ENCODE measurements around the gene TUBA8. TPM values are rescaled to one million over a fixed set of nuclear protein-coding genes. Genes with fewer than 3 reads are reported as not detected.
"Not testable (repeated sequence)": the region's sequence is repeated elsewhere in the genome, so short reads cannot be mapped to it uniquely, and the experiment has no call there.

The TUBA8 gene
- total RNA-seq, 1 experiment from 2014 or later, result 0.42 TPM

- H3K4me1 ChIP-seq (replicated peaks), result peaks cover 15% of the 10 kb centered on the region
- not testable (repeated sequence) for DNase-seq (ENCODE audit: low read depth in 1 of 2, low spot score in 2 of 2); H3K27me3 ChIP-seq (replicated peaks)
Observed at GRCh38 chr22:18105981-18106380, 4.6 kb upstream of the TUBA8 start.

DNA sequence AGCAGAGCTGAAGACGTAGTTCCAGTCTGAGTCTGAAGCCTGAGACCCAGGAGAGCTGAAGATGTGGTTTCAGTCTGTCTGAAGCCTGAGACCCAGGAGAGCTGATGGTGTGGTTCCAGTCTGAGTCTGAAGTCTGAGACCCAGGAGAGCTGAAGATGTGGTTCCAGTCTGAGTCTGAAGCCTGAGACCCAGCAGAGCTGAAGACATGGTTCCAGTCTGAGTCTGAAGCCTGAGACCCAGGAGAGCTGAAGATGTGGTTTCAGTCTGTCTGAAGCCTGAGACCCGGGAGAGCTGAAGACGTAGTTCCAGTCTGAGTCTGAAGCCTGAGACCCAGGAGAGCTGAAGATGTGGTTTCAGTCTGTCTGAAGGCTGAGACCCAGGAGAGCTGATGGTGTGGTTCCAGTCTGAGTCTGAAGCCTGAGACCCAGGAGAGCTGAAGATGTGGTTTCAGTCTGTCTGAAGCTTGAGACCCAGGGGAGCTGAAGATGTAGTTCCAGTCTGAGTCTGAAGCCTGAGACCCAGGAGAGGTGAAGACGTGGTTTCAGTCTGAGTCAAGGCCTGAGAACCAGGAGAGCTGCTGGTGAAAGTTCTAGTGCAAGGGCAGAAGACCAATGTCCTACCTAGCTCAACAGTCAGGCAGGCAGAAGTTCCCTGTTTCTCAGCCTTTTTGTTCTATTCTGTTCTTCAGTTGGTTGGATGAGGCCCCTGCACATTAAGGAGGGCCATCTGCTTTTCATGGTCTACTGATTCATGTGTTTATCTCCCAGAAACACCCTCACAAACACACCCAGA is 3.9 kb upstream of the TUBA8 start:
- not testable (repeated sequence) for DNase-seq (ENCODE audit: low read depth in 1 of 2, low spot score in 2 of 2); H3K36me3 ChIP-seq; H3K27ac ChIP-seq; H3K4me3 ChIP-seq; H3K9me3 ChIP-seq (replicated peaks)
- peaks cover 17% of the 10 kb centered on the region for H3K27me3 ChIP-seq (replicated peaks)
- H3K4me1 ChIP-seq (replicated peaks), result peaks cover 17% of the 10 kb centered on the region

More at GRCh38 chr22:18105981-18106380, 4.6 kb upstream of the TUBA8 start:
- H3K4me3 ChIP-seq; H3K9me3 ChIP-seq (replicated peaks); H3K36me3 ChIP-seq; H3K27ac ChIP-seq: not testable (repeated sequence)

DNA sequence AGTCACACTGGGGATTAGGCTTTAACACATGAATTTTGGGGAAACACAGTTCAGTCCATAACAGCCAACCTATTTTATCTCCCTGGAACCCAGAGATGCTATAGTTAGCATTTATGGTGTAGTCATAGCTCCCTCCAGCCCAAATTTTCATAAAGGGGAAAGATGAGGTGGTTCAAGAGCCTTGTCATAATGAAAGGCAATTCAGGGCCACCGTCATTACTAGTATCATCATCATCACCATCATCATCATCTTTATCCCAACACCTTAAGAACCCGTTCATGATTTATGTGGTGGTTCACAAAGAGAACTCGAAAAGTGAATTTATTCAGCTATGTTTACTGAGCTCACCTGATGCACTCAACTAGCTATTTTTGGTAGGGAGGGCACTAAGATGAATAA is 2.4 kb upstream of the TUBA8 start:
- no peaks in the 10 kb centered on the region for H3K36me3 ChIP-seq
- H3K27ac ChIP-seq, result no peak overlapping the region
- peaks cover 17% of the 10 kb centered on the region for H3K4me1 ChIP-seq (replicated peaks)
- peaks cover 23% of the 10 kb centered on the region for H3K27me3 ChIP-seq (replicated peaks)
- H3K9me3 ChIP-seq (replicated peaks), result no peaks in the 10 kb centered on the region
- H3K4me3 ChIP-seq, result no peak overlapping the region
- DNase-seq (ENCODE audit: low read depth in 1 of 2, low spot score in 2 of 2), result no peak

- Histone ChIP-seq H3K9me3 (replicated peaks) (no peaks in the 10 kb centered on the region), H3K27ac (no peak overlapping the region), H3K27me3 (replicated peaks) (peaks cover 23% of the 10 kb centered on the region), H3K36me3 (no peaks in the 10 kb centered on the region), H3K4me3 (no peak overlapping the region), H3K4me1 (replicated peaks) (peaks cover 14% of the 10 kb centered on the region)
- no peak for DNase-seq (ENCODE audit: low read depth in 1 of 2, low spot score in 2 of 2)
Observed at GRCh38 chr22:18109410-18110193, 1.0 kb upstream of the TUBA8 start.

- peak overlapping the region; percentile 22 for H3K4me3 ChIP-seq
- H3K36me3 ChIP-seq, result no peaks in the 10 kb centered on the region
- H3K9me3 ChIP-seq (replicated peaks), result no peaks in the 10 kb centered on the region
- peaks cover 23% of the 10 kb centered on the region for H3K27me3 ChIP-seq (replicated peaks)
- H3K4me1 ChIP-seq (replicated peaks), result peaks cover 12% of the 10 kb centered on the region
- DNase-seq (ENCODE audit: low read depth in 1 of 2, low spot score in 2 of 2), result no peak
- no peak overlapping the region for H3K27ac ChIP-seq
Observed at GRCh38 chr22:18110954-18111758, 547 bp downstream of the TUBA8 start.

DNA sequence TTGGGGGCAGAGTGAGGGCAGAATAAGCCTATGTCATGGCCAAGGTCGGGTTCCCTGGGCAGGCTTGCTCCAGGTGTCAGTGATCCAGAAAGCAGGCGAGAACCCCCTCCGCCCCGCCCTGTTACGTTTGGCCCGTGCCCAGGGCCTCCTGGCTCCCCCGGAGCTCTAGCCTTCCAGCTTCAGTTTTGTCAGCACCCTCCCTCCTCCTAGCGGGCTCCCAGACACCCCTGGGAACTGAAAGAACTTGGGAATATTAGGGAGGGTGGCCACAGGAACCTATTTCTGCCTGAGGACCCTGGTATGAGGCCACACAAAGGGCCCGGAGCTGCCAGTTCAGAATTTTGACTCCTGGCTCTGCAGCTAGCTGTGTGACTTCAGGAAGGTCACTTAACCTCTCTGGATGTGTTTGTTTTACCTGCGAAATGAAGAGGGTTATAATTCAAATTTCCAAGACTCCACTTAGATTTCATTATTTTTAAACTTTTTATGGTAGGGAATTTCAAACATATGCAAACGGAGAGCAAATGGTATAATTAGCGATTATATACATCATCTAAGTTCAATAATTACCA is 1.2 kb downstream of the TUBA8 start:
- Histone ChIP-seq H3K4me3 (no peak overlapping the region), H3K36me3 (no peaks in the 10 kb centered on the region), H3K27ac (no peak overlapping the region), H3K9me3 (replicated peaks) (no peaks in the 10 kb centered on the region), H3K4me1 (replicated peaks) (peaks cover 12% of the 10 kb centered on the region), H3K27me3 (replicated peaks) (peaks cover 23% of the 10 kb centered on the region)
- DNase-seq (ENCODE audit: low read depth in 1 of 2, low spot score in 2 of 2), result no peak

- Histone ChIP-seq H3K4me3 (no peak overlapping the region), H3K4me1 (replicated peaks) (peaks cover 12% of the 10 kb centered on the region), H3K36me3 (no peaks in the 10 kb centered on the region), H3K27me3 (replicated peaks) (peaks cover 23% of the 10 kb centered on the region), H3K9me3 (replicated peaks) (no peaks in the 10 kb centered on the region), H3K27ac (no peak overlapping the region)
- no peak for DNase-seq (ENCODE audit: low read depth in 1 of 2, low spot score in 2 of 2)
Observed at GRCh38 chr22:18112440-18112839, 1.8 kb downstream of the TUBA8 start.

DNA sequence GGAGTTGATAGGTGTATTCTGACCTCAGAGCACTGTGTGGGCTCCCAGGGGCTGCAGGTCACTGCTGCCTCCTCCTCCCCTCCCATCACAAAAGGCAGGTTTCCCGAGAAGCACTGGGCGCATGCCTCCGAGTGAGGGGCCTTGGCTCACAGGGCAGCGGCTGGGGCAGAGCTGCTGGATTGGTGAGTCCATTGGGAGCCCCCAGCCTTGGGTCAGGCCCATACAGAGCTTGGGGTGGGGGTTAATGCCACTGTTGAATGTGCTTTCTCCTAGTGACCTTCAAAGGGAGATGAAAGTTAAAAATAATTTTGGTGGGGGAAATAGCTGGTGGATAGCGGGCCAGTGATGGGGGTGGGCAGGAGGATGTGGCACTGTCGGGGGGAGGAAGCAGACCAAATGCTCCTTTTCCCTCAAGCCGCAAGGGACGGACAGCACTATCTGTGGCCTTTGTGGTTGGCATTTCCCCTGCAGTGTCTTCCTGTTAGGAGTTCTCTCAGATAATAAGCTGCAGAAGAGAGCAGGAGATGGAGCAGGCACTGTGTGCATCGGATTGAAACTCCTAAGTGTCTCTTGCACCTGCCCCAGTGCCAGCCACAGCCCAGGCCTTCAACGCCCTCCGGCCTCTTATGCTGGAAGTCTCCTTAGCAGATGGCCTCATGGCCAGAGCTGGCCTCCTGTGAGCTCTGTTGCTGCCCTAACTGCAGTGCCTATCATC is 3.2 kb downstream of the TUBA8 start:
- no peak for DNase-seq (ENCODE audit: low read depth in 1 of 2, low spot score in 2 of 2)
- H3K36me3 ChIP-seq, result no peaks in the 10 kb centered on the region
- peaks cover 12% of the 10 kb centered on the region for H3K4me1 ChIP-seq (replicated peaks)
- no peaks in the 10 kb centered on the region for H3K9me3 ChIP-seq (replicated peaks)
- no peak overlapping the region for H3K4me3 ChIP-seq
- peaks cover 23% of the 10 kb centered on the region for H3K27me3 ChIP-seq (replicated peaks)
- no peak overlapping the region for H3K27ac ChIP-seq

DNA sequence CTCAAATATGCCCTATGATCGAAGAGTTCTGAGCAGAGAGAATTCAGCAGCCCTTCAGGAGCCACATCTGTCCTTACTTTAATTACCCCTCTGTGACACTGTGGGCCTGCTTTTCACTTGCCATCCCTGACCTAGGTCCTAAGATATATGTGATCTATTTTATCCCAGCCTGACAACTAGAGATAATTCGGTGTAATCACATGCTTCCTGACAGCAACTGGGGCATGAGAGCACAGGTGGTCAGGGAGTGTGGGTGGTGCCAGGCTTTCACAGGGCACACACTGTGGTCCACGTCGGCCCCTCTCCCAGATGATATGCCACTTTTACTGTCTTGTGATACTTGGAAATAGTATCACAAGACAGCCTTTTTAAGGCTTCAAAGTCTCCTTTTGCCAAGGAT is 3.9 kb downstream of the TUBA8 start:
- Histone ChIP-seq H3K9me3 (replicated peaks) (no peaks in the 10 kb centered on the region), H3K4me1 (replicated peaks) (peaks cover 13% of the 10 kb centered on the region), H3K4me3 (no peak overlapping the region), H3K27ac (no peak overlapping the region), H3K27me3 (replicated peaks) (peaks cover 23% of the 10 kb centered on the region), H3K36me3 (no peaks in the 10 kb centered on the region)
- no peak for DNase-seq (ENCODE audit: low read depth in 1 of 2, low spot score in 2 of 2)

DNA sequence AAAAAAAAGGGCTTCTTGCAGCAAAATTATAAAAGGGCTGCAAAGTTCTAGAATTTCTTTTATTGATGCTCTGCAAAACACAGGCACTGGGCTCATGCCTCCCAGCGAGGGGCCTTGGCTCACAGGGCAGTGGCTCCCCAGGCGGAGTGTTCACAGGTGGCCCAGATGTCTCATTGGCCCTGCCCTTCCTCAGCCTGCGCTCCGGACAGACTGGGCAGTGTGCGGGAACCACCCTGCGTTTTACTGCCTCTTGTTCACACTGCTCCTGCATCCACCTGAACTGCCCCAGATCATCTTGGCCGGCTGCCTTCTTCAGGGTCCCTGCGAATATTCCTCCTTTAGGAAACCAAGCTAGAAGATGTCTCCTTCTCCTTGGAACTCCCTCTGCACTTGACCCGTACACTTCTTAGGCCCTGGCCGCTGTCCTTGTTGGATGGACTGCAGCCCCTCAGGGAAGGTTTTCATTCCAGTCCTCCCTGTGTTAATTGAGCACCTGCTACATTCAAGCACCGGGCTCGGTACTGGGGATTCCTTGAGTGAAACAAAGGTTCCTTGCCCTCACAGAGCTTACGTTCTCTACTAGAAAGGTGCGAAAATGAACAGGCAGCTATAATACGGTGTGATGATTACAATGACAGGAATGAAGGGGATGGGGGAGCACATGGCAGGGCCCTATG is 4.5 kb downstream of the TUBA8 start:
- Histone ChIP-seq H3K27me3 (replicated peaks) (peaks cover 22% of the 10 kb centered on the region), H3K4me3 (no peak overlapping the region), H3K4me1 (replicated peaks) (peaks cover 18% of the 10 kb centered on the region), H3K9me3 (replicated peaks) (no peaks in the 10 kb centered on the region), H3K27ac (no peak overlapping the region), H3K36me3 (no peaks in the 10 kb centered on the region)
- no peak for DNase-seq (ENCODE audit: low read depth in 1 of 2, low spot score in 2 of 2)

GRCh38 chr22:18115906-18116371 is 5.3 kb downstream of the TUBA8 start:
- no peak for DNase-seq (ENCODE audit: low read depth in 1 of 2, low spot score in 2 of 2)
- no peak overlapping the region for H3K4me3 ChIP-seq
- peaks cover 14% of the 10 kb centered on the region for H3K27me3 ChIP-seq (replicated peaks)
- no peak overlapping the region for H3K27ac ChIP-seq
- no peaks in the 10 kb centered on the region for H3K36me3 ChIP-seq
- H3K9me3 ChIP-seq (replicated peaks), result no peaks in the 10 kb centered on the region
- peaks cover 10% of the 10 kb centered on the region for H3K4me1 ChIP-seq (replicated peaks)

DNA sequence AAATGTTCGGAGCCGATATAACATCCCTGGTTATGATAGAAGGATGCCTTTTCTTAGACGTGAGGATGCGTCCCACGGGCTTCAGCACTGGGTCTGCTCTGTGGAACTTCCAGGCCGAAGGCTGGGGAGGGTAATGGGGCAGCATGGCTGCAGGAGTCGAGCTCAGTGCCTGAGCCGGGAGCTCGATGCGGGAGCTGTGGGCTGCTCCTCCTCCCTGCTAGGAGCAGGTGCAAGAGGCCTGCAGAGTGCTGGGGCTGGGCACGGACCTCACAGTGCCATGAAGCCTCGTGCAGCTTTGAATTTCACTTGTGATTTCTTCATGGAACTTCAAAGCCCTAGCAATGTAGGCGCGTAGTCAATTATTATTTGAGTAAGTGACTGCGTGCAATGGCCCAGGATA is 6.0 kb downstream of the TUBA8 start:
- Histone ChIP-seq H3K36me3 (no peaks in the 10 kb centered on the region), H3K4me1 (replicated peaks) (peaks cover 8% of the 10 kb centered on the region), H3K27me3 (replicated peaks) (peaks cover 7% of the 10 kb centered on the region; the same call in 1 of the 2 replicates), H3K27ac (no peak overlapping the region), H3K4me3 (no peak overlapping the region), H3K9me3 (replicated peaks) (no peaks in the 10 kb centered on the region)
- DNase-seq (ENCODE audit: low read depth in 1 of 2, low spot score in 2 of 2), result no peak
